Epithelial cell of esophagus (primary cell): ENCODE data around the gene ZNF346.
A peak's percentile ranks its signal among the peaks of the same experiment; 100 is the strongest.
"Not testable (repeated sequence)": the region's sequence is repeated elsewhere in the genome, so short reads cannot be mapped to it uniquely, and the experiment has no call there.

Experiments
- DNase-seq: peaks from one replicate; pipeline ENCODE4 v3.0.0; 2010; ENCODE audit warnings: low read depth
- H3K4me3 ChIP-seq: 2 replicates; pipeline ENCODE4 v1.5.1; 2011; ENCODE audit warnings: mild to moderate bottlenecking, low read length, control low read depth
- TF ChIP-seq, protein P1 (sequence below): IDR thresholded peaks from 2 replicates; pipeline ENCODE4 v1.5.1; 2011; ENCODE audit warnings: low read depth, mild to moderate bottlenecking, low read length, control low read depth, inconsistent platforms; ENCODE audit not compliant: insufficient read depth; ENCODE audit errors: missing control alignments

ZNF346 gene, protein sequence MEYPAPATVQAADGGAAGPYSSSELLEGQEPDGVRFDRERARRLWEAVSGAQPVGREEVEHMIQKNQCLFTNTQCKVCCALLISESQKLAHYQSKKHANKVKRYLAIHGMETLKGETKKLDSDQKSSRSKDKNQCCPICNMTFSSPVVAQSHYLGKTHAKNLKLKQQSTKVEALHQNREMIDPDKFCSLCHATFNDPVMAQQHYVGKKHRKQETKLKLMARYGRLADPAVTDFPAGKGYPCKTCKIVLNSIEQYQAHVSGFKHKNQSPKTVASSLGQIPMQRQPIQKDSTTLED

DNA sequence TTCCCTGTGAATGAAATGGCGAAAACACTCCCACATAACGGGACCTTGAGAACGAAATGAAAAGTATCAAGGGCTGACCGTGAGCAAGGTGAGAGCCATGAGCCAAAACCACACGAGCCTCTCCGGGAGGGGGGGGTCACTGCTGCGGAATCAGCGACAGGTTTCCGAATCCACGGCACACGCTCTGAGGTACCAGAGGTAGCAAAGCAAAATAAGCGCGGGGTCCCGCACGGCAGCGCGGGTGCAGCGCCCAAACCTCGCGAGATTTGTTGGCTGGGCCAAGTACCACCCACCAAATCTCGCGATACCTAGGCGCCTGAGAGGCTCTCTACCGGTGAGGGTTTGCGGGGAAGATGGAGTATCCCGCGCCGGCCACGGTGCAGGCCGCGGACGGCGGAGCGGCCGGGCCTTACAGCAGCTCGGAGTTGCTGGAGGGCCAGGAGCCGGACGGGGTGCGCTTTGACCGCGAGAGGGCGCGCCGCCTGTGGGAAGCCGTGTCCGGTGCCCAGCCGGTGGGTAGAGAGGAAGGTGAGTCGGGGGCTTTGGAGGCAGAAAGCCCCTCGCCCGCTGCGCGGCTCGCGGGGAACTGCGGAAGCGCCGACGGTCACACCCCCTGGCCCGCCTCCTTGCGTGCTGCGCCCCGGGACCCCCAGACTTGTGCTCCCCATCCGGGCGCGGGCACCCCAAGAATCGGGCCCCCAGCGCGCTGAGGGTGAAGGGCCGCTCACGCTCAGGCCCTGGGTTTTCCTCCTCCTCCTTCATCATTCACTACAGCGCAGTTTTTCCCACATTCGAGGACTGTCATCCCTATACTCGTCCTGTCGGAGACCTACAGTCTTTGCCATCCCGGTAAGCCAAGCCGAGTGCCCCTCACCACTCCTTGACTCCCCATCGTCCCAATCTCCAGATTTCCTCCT lies at the start of gene ZNF346:
ZNF346 (plus strand) TSS at position 311 of the 917 bp plus-strand sequence; CDS start at position 354, 43 bp downstream.
- DNase-seq, result peak; percentile 91
- TF ChIP-seq, protein P1, sequence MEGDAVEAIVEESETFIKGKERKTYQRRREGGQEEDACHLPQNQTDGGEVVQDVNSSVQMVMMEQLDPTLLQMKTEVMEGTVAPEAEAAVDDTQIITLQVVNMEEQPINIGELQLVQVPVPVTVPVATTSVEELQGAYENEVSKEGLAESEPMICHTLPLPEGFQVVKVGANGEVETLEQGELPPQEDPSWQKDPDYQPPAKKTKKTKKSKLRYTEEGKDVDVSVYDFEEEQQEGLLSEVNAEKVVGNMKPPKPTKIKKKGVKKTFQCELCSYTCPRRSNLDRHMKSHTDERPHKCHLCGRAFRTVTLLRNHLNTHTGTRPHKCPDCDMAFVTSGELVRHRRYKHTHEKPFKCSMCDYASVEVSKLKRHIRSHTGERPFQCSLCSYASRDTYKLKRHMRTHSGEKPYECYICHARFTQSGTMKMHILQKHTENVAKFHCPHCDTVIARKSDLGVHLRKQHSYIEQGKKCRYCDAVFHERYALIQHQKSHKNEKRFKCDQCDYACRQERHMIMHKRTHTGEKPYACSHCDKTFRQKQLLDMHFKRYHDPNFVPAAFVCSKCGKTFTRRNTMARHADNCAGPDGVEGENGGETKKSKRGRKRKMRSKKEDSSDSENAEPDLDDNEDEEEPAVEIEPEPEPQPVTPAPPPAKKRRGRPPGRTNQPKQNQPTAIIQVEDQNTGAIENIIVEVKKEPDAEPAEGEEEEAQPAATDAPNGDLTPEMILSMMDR, result no peak
- peak within 1 kb of the TSS; percentile 75 for H3K4me3 ChIP-seq

DNA sequence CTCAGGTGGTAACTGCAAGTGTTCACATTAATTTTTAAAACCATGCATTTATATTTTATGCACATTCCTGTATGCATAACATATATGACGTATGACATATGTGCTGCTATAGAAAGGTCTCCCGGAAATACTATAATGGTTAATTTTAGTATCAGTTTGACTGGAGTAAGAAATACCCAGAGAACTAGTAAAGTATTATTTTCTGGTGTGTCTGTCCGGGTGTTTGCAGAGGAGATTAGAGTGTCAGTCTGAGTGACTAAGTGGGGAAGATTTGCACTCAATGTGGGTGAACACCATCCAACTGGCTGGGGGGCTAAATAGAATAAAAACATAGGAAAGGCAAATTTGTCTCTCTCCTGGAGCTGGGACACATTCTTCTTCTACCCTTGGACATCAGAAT lies 42.8 kb upstream of the ZNF346 start:
- TF ChIP-seq, protein P1, result no peak
- no peak overlapping the region for H3K4me3 ChIP-seq
- DNase-seq, result no peak

DNA sequence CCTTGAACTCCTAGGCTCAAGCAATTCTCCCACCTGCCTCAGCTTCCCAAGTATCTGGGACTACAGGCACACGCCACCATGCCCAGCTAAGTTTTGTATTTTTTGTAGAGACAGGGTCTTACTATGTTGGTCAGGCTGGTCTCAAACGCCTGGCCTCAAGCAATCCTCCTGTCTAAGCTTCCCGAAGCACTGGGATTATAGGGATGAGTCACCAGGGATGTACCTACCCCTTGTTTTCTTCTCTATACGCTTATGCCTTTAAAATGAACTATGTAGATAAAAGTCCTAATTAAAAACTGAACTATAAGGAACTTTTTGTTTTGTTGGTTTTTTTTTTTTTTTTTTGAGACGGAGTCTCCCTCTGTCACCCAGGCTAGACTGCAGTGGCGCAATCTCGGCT lies 41.7 kb upstream of the ZNF346 start:
- TF ChIP-seq, protein P1, result no peak
- DNase-seq, result peak; percentile 13
- no peak overlapping the region for H3K4me3 ChIP-seq

DNA sequence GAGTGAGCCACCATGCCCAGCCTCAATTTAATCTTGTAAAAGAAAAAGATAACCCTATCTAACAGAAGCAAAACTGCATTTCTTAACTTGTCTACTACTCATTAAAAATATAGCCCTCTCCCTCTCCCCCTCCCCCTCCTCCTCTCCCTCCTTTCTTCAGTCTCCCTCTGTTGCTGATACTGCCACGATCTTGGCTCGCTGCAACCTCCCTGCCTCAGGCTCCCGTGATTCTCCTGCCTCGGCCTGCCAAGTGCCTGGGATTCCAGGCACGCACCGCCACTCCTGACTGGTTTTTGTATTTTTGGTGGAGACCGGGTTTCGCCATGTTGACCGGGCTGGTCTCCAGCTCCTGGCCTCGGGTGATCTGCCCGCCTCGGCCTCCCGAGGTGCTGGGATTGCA lies 39.4 kb upstream of the ZNF346 start:
- not testable (repeated sequence) for DNase-seq, H3K4me3 ChIP-seq

DNA sequence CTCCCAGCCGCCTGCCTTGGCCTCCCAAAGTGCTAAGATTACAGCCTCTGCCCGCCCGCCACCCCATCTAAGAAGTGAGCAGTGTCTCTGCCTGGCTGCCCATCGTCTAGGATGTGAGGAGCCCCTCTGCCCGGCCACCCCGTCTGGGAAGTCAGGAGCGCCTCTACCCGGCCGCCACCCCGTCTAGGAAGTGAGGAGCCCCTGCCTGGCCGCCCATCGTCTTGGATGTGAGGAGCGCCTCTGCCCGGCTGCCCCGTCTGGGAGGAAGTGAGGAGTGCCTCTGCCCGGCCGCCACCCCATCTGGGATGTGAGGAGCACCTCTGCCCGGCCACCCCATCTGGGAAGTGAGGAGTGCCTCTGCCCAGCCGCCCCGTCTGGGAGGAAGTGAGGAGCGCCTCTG lies 38.9 kb upstream of the ZNF346 start:
- not testable (repeated sequence) for H3K4me3 ChIP-seq, DNase-seq

DNA sequence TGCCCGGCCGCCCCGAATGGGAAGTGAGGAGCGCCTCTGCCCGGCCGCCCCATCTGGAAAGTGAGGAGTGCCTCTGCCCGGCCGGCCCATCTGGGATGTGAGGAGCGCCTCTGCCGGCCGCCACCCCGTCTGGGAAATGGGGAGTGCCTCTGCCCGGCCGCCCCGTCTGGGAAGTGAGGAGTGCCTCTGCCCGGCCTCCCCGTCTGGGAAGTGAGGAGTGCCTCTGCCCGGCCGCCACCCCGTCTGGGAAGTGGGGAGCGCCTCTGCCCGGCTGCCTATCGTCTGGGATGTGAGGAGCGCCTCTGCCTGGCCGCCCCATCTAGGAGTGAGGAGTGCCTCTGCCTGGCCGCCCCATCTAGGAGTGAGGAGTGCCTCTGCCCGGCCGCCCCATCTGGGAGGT lies 38.3 kb upstream of the ZNF346 start:
- DNase-seq, H3K4me3 ChIP-seq: not testable (repeated sequence)

DNA sequence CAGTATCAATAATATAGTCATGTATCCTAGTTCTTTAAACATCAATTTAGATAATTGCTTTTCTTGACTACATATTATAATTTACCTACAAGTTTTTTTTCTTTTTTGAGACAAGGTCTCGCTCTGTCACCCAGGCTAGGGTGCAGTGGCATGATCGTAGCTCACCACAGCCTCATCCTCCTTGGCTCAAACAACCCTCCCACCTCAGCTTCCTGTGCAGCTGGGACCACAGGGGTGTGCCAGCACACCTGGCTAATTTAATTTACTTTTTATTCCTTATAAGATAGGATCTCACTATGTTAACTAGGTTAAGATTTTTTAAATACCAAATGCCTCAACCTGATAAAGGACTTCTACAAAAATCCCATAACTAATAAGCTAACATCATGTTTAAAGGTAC lies 37.0 kb upstream of the ZNF346 start:
- H3K4me3 ChIP-seq, result no peak overlapping the region
- no peak for DNase-seq
- TF ChIP-seq, protein P1, result no peak

DNA sequence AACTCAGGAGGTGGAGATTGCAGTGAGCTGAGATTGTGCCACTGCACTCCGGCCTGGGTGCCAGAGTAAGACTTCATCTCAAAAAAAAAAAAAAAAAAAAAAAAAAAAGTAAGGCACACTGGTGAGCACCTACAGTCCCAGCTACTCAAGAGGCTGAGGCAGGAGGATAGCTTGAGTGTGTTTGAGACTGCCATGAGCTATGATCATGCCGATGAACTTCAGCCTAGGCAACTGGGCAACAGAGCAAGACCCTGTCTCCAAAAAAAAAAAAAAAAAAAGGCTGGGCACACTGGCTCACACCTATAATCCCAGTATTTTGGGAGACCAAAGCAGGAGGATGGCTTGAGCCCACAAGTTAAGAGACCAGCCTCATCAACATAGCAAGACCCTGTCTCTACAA lies 36.2 kb upstream of the ZNF346 start:
- TF ChIP-seq, protein P1, result no peak
- DNase-seq, result no peak
- no peak overlapping the region for H3K4me3 ChIP-seq
